NT2/D1 (cell line): ENCODE measurements around the gene XYLT1.

ENCODE experiments used
- SUZ12 ChIP-seq: IDR thresholded peaks from 2 replicates; pipeline ENCODE4 v1.6.1; 2011; ENCODE audit not compliant: insufficient read length, insufficient read depth; ENCODE audit errors: extremely low read depth
- YY1 ChIP-seq: IDR thresholded peaks from 2 replicates; pipeline ENCODE4 v1.6.1; 2011; ENCODE audit not compliant: insufficient read length, insufficient read depth

DNA sequence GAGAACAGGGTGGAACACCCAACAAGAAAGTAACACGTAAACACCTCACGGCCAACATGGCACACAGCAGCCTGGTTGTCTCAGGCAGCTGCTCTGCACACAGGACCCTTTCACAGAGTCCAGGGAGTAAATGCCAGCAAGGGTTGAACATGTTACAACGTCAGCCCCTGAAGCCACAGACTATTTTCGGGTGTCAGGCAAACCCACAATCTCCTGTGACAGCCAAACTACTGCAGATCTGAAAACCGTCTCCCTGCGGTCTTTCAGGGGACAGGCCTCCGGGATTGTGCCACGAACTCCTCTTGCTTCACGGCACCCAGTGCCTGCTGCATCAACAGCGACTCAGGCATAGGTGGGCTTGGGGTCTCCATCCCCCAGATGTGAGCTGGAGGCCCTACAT, 127.7 kb downstream of the XYLT1 start:
- TF ChIP-seq SUZ12 (no peak), YY1 (no peak)
